Measurements from ENCODE around the gene CNTN5.

CNTN5 gene

GRCh38 chr11:99589771-99590170, 569.0 kb downstream of the CNTN5 start:
- DNase-seq (ENCODE audit: extremely low read depth in 1 of 2, low read depth in 1 of 2): no peak

DNA sequence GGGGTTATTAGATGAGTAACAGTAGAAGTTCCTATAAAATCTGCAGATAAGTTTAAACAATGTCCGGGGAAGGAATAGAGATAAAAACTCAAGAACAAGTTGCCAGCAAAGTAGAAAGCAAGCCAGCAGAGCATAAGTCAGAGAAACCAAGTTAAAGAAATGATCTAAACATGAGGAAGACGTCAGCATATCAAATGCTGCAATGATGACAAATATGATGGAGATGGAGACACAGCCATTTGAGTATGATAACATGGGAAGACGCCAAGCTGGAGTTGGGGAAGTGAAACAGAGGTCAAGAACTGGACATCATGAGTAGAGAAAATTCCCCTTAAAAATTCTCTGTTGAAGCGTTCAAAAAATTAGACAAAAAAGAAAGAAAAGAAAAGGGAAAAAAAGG, 571.5 kb downstream of the CNTN5 start:
- no peak for DNase-seq (ENCODE audit: extremely low read depth in 1 of 2, low read depth in 1 of 2)

GRCh38 chr11:99593197-99593596, 572.4 kb downstream of the CNTN5 start:
- no peak for DNase-seq (ENCODE audit: extremely low read depth in 1 of 2, low read depth in 1 of 2)

DNA sequence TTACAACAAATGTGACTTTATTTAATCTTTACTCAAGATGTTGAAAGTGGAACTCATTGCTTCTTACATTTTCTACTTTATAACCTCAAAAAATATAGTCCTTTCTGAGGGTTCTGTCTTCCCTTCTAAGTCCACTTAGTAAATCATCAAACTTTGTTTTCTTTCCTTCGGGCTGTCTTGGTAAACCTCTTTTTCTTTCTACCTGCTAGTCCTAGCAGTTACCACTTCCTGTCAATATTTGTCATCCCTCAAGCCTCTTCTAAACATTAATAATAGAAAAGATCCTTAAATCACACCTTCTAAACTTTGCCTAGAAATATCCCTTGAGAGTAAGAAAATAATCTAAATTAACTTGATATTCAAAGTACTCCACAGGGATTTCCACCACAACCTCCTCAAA, 580.4 kb downstream of the CNTN5 start:
- DNase-seq (ENCODE audit: extremely low read depth in 1 of 2, low read depth in 1 of 2): no peak

DNA sequence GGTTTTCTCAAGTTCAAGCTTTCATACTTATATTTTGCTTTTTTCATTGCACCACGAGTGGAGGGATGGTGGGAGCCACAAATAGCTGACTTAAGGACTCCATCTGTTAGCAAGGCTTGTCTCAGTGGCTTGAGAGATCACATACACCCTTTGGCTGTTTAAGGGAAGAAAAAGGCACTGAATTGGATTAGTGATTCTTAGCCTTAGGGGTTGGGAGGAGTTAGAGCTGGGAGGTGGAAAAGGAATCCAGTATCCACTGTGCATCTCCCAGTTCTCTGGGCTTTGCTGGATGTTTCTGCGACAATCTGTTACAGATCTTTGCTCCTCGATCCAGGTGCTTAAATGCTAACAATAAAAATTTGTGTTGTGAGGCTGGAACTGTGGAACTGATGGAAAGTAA, 593.6 kb downstream of the CNTN5 start:
- no peak for DNase-seq (ENCODE audit: extremely low read depth in 1 of 2, low read depth in 1 of 2)

DNA sequence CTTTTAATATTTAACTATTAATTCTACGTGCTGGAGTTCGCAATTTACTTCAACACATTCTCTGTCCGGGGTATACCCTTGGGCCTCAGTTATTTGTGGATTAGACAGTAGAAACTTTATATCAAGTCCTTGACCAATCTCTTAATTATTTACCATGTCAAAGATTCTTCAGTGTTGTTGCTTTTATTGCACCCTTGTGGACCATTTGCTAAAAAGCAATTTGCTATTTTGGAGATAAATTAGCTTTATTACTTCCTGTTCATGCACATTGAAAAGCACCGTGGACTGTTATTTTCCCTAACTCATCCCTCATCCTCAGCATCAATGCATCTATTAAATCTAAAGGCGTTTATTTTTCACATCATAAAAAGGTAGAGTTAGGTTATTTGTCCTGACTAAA, 609.9 kb downstream of the CNTN5 start:
- no peak for DNase-seq (ENCODE audit: extremely low read depth in 1 of 2, low read depth in 1 of 2)

DNA sequence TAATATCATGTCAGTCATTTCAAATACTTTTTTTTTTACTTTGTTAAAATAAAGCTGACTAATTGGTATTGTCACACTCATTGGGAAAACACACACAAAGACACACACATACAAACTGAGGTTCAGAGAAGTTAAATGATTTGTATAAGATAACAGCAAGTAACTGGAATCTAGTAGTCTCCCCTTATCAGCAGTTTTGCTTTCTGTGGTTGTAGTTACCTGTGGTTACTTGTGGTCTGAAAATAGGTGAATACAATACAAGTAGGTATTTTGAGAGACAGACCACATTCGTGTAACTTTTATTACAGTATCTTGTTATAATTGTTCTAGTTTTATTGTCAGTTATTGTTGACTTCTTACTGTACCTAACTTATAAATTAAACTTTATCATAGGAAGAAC, 610.9 kb downstream of the CNTN5 start:
- no peak for DNase-seq (ENCODE audit: extremely low read depth in 1 of 2, low read depth in 1 of 2)

DNA sequence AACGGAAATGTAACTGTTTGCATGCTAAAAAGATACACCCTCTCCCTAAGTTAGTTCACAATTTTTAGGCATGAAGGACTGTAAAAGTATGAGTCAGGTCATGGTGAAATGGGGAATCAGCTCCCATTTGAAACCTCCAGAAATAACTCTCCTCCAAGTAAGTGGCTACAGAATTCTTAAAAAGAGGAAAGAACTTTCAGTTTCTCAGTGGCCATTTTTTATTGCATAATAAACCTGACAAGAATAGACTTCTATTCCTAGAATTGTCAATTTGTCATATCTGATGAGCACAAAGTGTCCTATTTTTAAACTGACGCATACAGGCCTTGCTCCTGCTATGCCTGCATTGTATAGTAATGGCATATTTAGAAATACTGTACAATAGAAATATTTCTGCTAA, 612.2 kb downstream of the CNTN5 start:
- no peak for DNase-seq (ENCODE audit: extremely low read depth in 1 of 2, low read depth in 1 of 2)

GRCh38 chr11:99634581-99634980, 613.8 kb downstream of the CNTN5 start:
- no peak for DNase-seq (ENCODE audit: extremely low read depth in 1 of 2, low read depth in 1 of 2)

- DNase-seq (ENCODE audit: extremely low read depth in 1 of 2, low read depth in 1 of 2): no peak
These were observed 617.4 kb downstream of the CNTN5 start for GRCh38 chr11:99638073-99638553.

DNA sequence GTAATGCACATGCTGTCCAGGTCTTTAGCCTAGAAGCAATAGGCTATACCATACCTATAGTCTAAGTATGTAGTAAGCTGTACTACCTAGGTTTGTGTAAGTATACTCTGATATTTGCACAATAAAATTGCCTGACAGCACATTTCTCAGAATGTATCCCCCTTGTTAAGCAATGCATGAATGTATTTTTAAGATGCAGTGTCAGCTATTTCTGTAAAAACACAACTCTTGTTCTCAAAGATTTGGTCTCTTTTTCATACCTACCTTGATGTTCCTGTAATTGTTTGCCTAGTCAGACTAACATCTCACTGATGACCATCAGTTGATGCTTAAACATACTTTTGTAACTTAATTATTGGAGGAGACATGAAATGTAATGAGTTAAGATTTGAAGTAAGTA, 619.9 kb downstream of the CNTN5 start:
- DNase-seq (ENCODE audit: extremely low read depth in 1 of 2, low read depth in 1 of 2): no peak

GRCh38 chr11:99645934-99646333, 625.2 kb downstream of the CNTN5 start:
- no peak for DNase-seq (ENCODE audit: extremely low read depth in 1 of 2, low read depth in 1 of 2)

- DNase-seq (ENCODE audit: extremely low read depth in 1 of 2, low read depth in 1 of 2): no peak
These were observed 649.4 kb downstream of the CNTN5 start for GRCh38 chr11:99670067-99670676.

DNA sequence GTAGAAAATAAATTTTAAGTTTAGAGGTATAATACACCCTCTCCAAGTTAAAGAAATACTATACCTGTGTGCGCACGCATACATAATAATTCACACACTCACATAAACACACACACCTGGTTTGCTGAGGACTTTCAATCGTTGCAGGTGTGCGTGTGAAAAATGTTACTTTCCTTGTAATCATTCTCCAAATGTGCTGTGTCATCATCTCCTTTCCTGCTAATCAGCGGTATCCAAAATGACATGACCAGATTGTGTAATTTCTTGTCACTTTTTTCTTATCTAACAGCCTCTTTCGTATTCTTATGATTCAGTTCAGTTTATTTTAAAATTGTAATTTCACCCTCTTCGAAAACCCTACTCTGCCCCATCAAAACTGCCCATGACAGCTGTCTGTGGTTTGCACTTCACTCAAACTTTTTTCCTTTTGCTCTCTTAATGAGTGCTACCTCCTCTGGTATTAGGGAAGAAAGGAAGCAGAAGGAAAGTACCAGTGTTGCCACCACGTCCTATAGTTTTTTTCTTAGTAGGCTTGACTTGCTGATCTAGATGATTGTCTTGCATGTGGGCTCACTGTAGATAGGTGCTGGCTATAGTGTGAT, 651.2 kb downstream of the CNTN5 start:
- DNase-seq (ENCODE audit: extremely low read depth in 1 of 2, low read depth in 1 of 2): no peak

DNA sequence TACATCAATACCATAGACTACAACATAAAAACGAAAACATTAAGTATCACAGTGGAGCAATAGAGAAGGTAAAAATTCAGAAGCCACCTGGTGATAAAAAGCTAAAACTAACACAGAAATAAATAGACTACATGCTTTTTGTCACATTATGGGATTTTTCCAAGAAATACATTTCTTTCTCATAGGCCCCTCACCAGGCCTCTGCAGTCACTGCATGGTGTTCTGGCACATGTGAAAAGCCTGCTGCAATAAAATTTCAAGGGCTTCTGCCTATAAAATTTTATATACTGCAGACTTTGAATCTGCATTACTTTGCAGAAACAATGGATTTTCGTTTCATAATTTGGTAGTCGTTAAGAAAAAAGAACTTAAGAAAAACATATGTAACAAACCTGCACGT, 655.5 kb downstream of the CNTN5 start:
- no peak for DNase-seq (ENCODE audit: extremely low read depth in 1 of 2, low read depth in 1 of 2)

DNA sequence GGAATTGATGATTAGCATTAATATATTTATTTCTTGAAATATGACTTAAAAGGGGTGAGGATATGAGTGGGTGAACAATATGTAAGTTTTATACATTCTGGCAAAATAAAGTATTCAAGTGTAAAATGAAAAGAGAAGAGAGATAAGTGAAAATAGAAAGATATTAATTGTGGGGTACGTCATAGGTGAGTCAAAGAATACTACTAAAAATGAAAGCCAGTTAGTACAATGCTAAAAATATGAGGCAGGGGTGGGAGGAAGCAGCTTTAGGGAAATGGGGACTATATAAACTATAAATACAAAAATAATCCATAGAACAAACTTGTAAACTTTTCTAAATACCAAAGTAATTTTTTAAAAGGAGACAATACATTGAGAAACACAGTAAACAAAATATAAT, 661.4 kb downstream of the CNTN5 start:
- no peak for DNase-seq (ENCODE audit: extremely low read depth in 1 of 2, low read depth in 1 of 2)

- DNase-seq (ENCODE audit: extremely low read depth in 1 of 2, low read depth in 1 of 2): no peak
These were observed 661.9 kb downstream of the CNTN5 start for GRCh38 chr11:99682646-99683045.

- no peak for DNase-seq (ENCODE audit: extremely low read depth in 1 of 2, low read depth in 1 of 2)
These were observed 663.2 kb downstream of the CNTN5 start for GRCh38 chr11:99683933-99684332.

DNA sequence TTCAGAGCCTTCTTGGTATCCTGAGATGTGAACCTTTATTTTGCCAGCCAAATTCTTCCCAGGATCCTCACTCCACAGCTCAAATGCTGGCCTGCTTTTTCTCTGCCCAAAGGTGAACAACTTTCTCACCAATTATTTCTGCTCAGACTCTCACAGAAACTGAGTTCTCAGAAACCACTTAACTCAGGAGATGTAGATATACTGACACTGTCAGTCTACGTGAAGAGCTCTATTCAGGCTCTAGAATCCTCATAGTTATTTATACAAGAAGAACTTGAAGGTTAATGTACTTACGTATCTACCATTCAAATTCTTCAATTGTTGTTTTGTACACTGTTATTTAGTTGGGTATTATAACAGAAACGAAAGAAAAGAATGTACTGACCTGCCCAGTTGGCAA, 666.1 kb downstream of the CNTN5 start:
- DNase-seq (ENCODE audit: extremely low read depth in 1 of 2, low read depth in 1 of 2): no peak

GRCh38 chr11:99687320-99687719, 666.6 kb downstream of the CNTN5 start:
- no peak for DNase-seq (ENCODE audit: extremely low read depth in 1 of 2, low read depth in 1 of 2)

GRCh38 chr11:99693941-99694492, 673.3 kb downstream of the CNTN5 start:
- no peak for DNase-seq (ENCODE audit: extremely low read depth in 1 of 2, low read depth in 1 of 2)

DNA sequence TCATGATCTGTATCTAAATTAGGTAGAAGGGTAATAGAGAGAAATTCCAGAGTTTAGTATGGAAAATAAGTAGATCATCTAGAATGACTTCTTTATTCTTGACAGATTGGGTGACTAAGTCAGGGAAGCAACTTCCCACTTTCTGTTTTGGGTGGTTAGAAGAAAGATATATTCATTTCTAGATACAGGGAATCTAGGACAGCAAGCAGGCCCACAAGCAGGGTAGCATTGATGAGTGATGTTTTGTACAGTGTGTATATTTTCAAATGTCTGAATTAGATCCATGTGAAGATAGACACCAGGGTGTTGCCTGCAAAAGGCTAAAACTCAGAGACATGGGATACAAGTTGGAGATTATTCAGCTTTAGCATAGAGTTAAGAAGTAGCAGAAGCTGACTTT, 674.4 kb downstream of the CNTN5 start:
- no peak for DNase-seq (ENCODE audit: extremely low read depth in 1 of 2, low read depth in 1 of 2)

DNA sequence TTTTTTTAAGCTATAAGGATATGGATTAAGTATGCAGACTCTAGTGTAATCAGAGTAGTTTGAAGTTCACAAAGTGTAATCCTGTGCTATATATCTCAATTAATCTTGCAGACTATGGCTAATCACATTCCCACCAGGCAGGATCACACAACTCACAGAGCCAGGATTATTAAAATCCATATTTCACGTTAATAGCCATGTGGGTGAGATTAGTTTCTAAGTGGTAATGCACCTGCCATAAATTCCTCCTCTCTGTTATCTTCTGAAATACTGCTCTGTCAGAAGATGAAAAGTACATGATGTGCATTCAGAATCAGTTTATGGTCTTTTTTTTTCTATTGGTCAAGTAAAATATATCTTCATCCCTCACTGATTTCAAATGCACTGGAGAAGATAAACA, 686.1 kb downstream of the CNTN5 start:
- DNase-seq (ENCODE audit: extremely low read depth in 1 of 2, low read depth in 1 of 2): no peak

Data from stimulated activated CD8-positive, alpha-beta memory T cell treated with anti-CD3 and anti-CD28 coated beads, Interleukin-7, amount 100 ng/mL, for 48 hours (primary cell).